HG02588 (cell line): Measurements from ENCODE around the gene OSBPL8.

ENCODE experiments used
- ATAC-seq: cut with Tn5 transposase; IDR thresholded peaks from one replicate; pipeline ENCODE4 v1.9.1; 2021; ENCODE audit warnings: mild to moderate bottlenecking, moderate library complexity; ENCODE audit not compliant: unreplicated experiment

Gene OSBPL8

DNA sequence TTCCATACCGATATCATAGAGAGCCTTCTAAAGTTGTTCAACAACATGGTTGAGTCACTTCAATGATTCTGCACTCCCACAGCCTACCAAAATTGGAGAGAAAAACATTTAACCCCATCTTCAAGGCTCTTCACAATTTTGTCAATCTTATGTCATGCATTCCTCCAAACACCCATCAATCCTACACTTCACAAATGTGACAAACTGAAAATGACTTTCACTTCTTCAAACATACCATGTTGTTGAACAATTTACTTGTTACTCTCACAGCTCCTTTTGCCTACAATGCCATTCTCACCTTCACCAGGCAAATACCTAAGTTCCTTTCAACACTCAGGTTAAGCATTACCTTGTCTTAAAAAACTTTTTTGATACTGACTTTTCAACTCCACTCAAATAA, 88.0 kb downstream of the OSBPL8 start:
- no peak for ATAC-seq

- peak; percentile 78 for ATAC-seq
These were observed 89.3 kb downstream of the OSBPL8 start for GRCh38 chr12:76470028-76470939.

DNA sequence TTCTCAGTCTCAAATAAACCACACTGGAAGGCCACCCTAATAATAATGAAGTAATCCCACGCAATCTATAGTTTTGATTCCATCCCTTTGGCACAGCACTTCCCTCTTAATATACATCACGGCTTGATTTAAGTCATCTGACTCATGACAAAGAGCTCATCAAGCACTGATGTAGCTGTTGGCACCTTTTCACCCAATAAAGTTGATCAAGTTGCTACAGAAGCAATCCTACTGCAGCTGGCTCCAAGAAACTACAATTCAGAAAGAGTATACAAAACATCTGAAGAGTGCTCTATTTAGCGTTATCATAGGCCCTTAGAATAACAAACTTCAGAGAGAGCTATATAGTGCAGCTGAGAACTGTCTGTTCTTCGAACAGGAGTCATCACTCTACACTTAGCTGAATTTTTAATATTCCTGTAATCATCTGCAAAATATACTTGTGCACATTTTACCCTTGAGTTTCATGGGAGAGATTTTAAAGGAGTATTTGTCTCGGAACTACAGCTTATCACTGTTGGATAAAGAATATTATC, 94.9 kb downstream of the OSBPL8 start:
- no peak for ATAC-seq

GRCh38 chr12:76462668-76463224, 96.8 kb downstream of the OSBPL8 start:
- no peak for ATAC-seq

GRCh38 chr12:76460807-76461206, 98.8 kb downstream of the OSBPL8 start:
- no peak for ATAC-seq

DNA sequence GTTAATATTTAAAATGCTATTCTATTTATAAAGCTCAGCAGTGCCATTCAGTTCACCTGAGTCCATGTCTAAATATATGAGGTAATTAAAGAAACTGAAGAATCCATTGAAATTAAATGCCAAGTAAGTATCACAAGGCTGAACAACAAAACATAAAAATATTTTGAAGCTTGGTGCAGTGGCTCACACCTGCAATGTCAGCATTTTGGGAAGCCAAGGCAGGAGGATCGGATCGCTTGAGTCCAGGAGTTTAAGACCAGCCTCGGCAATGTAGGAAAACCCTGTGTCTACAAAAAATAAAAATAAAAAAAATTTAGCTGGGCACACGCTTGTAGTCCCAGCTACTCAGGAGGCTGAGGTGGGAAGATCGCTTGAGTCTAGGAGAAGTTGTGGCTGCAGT, 101.8 kb downstream of the OSBPL8 start:
- no peak for ATAC-seq

DNA sequence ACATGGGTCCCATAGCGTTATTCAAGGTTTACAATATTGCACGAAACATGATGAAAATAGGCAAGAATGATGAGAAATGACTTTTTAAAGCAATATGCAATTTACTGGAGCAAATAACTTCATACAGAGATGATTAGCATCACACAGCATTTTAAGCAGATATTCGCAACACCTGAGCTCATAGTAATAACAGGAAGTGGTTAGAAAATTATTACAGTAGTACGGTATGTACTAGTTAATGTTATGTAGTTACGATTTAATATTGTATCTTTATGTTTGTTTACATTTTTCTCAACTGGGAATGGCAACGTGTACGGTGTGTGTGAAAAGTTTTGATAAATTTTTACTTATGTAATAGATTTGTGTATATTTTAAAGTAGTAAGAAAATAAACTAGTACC, 102.6 kb downstream of the OSBPL8 start:
- no peak for ATAC-seq

DNA sequence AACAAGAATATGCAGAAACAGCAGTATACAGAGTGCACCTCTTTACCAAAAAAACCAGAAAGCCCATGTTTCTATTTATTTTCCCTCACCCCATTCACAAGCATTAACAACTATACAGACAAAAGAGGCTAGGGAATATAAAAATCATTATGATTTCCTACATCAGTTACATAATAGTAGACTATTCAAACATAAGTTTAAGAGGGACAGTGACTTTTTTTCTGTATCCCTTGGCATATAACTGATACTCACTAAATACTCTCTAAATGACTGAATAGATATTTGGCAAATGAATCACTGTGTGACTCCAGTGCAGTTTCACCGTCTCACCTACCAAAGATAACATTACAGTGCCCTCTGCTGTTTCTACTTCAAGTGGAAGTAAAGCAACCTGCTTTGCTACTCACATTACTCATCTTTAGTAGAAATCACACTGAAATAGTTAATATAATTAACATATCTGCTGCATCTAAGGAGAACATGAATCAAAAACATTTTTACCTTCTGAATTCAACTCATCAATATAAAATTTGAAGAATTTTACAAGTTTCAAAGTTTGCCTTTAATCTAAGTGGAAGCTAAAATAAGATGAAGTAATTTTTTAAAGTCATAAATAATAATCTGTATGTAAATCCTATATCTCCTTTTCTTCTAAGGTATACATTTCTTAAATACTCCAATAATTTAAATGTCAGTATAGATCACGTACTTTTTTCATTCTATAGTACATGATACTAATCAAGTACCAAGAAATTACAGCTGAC, 103.8 kb downstream of the OSBPL8 start:
- peak; percentile 92 for ATAC-seq

DNA sequence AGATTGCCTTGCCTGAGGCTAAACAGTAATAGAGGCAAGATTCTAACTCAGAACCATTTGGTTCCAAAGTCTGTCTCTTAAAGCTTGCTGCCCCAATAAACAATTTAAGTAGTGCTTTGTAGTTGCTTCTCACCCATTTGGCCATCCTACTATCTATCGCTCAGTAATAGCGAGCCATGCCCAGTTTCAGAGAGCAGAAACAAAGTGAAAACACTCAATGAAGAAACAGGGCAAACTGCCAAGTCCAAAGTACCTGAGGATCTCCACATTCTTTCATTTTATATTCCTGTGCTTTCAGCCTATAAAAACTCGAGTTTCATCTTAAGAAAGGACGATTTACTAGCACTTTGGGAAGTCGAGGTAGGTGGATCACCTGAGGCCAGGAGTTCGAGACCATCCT, 108.0 kb downstream of the OSBPL8 start:
- no peak for ATAC-seq

- no peak for ATAC-seq
These were observed 108.9 kb downstream of the OSBPL8 start for GRCh38 chr12:76450690-76451089.

DNA sequence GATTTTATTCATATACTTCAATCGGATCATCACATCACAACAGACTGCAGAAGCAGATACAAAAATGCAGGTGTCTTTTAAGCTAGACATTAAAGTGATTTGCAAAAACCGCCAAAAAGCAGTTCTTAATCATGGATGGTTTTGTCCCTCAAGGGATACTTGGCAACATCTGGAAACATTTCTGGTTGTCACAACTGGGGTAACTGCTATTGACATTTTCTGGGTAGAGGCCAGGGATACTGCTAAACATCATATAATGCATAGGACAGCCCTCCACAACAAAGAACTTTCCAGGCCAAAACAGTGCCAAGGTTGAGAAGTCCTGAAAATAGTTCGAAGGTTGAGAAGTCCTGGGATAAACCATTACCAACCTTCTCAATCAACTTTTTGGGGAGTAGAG, 109.6 kb downstream of the OSBPL8 start:
- ATAC-seq = no peak

DNA sequence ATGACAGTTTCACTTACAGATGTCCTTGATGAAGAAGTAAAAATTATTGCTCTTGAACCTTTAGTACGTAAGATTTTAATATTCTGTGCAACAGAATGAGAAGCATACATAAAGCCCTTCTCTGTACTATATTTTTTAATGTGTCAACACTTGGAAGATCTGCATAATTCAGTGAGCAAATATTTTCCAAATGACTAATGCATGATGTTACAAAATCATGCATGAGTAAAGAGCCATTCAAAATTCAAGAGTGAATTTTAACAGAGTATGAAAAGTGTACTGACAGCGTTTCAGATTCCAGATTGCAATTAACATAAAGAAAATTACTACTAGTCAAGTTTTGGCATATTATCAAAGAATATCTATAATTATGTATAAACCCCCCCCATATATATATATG, 110.0 kb downstream of the OSBPL8 start:
- ATAC-seq = no peak

GRCh38 chr12:76449016-76449415, 110.6 kb downstream of the OSBPL8 start:
- no peak for ATAC-seq

DNA sequence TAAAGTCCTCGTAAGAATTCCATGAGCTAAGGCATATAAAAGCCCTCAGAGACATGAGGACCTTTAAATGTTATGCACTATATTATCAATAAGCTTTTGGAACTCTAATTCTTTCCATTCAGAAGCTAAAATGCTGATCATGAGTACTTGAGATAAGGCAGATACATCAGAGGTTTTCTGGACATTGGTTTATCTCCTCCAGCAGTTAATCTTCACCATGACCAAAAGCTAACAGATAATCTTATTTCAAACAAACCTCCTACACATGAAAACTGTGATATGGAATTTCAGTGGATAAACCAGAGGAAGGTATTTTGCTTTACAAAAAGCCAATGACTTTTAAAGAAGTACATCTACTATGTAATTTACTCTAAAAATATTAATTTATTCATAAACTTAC, 113.5 kb downstream of the OSBPL8 start:
- ATAC-seq = no peak

- no peak for ATAC-seq
These were observed 114.1 kb downstream of the OSBPL8 start for GRCh38 chr12:76445462-76445861.

DNA sequence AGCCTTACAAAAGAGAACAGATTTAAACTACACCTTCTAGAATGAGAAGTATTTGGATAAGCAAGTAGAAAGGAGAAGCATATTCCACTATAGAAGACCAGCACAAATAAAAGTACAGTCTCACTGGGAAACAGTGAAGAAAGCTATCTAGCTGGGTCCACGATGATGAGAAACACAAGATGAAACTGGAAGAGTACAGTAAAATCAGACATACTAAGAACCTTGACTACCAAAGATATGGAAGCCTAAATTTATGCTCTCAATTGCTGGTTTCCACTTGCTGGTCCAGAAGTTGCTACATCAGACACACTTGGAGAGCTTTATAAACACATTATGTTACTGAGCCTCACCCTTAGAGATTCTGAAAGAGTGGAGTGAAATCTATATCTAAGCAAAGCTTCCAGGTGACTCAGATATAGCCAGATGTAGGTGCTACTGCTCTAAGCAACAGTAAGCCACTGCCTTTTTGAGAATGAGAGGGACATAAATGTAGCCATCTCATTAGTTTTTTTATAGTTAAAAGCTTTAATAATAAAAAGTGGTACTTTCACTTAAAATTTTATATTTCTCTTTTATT, 115.1 kb downstream of the OSBPL8 start:
- no peak for ATAC-seq

- ATAC-seq = no peak
These were observed 118.6 kb downstream of the OSBPL8 start for GRCh38 chr12:76441016-76441415.

DNA sequence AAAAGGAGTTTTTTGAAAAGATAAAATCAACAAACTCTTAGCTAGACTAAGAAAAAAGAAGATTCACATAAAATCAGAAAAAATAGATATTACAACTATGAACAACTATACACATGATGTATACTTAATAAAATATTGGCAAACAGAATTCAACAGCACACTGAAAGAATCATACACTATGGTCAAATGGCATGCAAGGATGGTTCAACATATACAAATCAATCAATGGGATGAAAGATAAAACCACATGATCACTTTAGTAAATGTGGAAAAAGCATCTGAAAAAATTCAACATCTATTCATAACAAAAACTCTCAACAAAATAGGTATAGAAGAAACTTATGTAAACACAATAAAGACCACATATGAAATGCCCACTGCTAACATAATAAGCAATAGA, 126.8 kb downstream of the OSBPL8 start:
- ATAC-seq = no peak

GRCh38 chr12:76428117-76428516, 131.5 kb downstream of the OSBPL8 start:
- no peak for ATAC-seq

DNA sequence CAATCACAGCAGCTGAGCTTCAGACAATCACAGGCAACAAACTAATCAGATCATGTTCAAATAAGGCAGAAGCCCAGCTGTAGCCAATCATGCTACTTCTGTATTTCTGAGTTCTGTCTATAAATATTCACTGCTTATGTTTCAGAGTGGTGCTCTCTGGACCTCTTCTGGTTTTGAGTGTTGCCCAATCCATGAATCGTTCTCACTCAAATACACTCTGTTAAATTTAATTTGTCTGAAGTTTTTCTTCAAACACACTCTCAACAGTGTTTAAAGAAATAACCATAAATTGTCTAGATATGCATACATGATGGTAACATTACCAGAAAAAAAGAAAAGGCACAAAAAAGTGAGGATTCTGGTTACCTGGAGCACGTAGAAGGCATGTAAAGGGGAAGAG, 133.4 kb downstream of the OSBPL8 start:
- ATAC-seq = no peak

GRCh38 chr12:76424941-76425340, 134.6 kb downstream of the OSBPL8 start:
- no peak for ATAC-seq
